ENCODE data around the gene SNAP91.
"Not testable (repeated sequence)": the region's sequence is repeated elsewhere in the genome, so short reads cannot be mapped to it uniquely, and the experiment has no call there.

SNAP91 gene

GRCh38 chr6:83708970-83709747, at the start of gene SNAP91:
Gene SNAP91, minus strand, starts transcription at chr6:83709101. Its CDS starts 1,174 bp downstream, at chr6:83707927.
- DNase-seq (ENCODE audit: low spot score), result no peak

GRCh38 chr6:83758533-83758932, 49.6 kb upstream of the SNAP91 start:
- DNase-seq (ENCODE audit: low spot score), result no peak

GRCh38 chr6:83757021-83757420, 48.1 kb upstream of the SNAP91 start:
- DNase-seq (ENCODE audit: low spot score), result no peak

GRCh38 chr6:83756565-83756964, 47.7 kb upstream of the SNAP91 start:
- no peak for DNase-seq (ENCODE audit: low spot score)

GRCh38 chr6:83752375-83752774, 43.5 kb upstream of the SNAP91 start:
- not testable (repeated sequence) for DNase-seq (ENCODE audit: low spot score)

- no peak for DNase-seq (ENCODE audit: low spot score)
Observed at GRCh38 chr6:83741089-83741488, 32.2 kb upstream of the SNAP91 start.

GRCh38 chr6:83735461-83735860, 26.6 kb upstream of the SNAP91 start:
- DNase-seq (ENCODE audit: low spot score), result no peak

GRCh38 chr6:83729871-83730270, 21.0 kb upstream of the SNAP91 start:
- DNase-seq (ENCODE audit: low spot score), result no peak

- no peak for DNase-seq (ENCODE audit: low spot score)
Observed at GRCh38 chr6:83722876-83723275, 14.0 kb upstream of the SNAP91 start.

- no peak for DNase-seq (ENCODE audit: low spot score)
Observed at GRCh38 chr6:83717809-83718208, 8.9 kb upstream of the SNAP91 start.

- DNase-seq (ENCODE audit: low spot score), result no peak
Observed at GRCh38 chr6:83711958-83712357, 3.1 kb upstream of the SNAP91 start.

GRCh38 chr6:83709748-83710050, 798 bp upstream of the SNAP91 start:
- no peak for DNase-seq (ENCODE audit: low spot score)

GRCh38 chr6:83708546-83708969, 343 bp downstream of the SNAP91 start:
- no peak for DNase-seq (ENCODE audit: low spot score)

GRCh38 chr6:83707829-83708545, 914 bp downstream of the SNAP91 start:
- no peak for DNase-seq (ENCODE audit: low spot score)

GRCh38 chr6:83702749-83703148, 6.2 kb downstream of the SNAP91 start:
- no peak for DNase-seq (ENCODE audit: low spot score)

GRCh38 chr6:83702077-83702476, 6.8 kb downstream of the SNAP91 start:
- DNase-seq (ENCODE audit: low spot score), result no peak

GRCh38 chr6:83696674-83697073, 12.2 kb downstream of the SNAP91 start:
- DNase-seq (ENCODE audit: low spot score), result no peak

- DNase-seq (ENCODE audit: low spot score), result no peak
Observed at GRCh38 chr6:83685481-83685880, 23.4 kb downstream of the SNAP91 start.

GRCh38 chr6:83677791-83678190, 31.1 kb downstream of the SNAP91 start:
- no peak for DNase-seq (ENCODE audit: low spot score)

GRCh38 chr6:83637953-83638352, 70.9 kb downstream of the SNAP91 start:
- no peak for DNase-seq (ENCODE audit: low spot score)

GRCh38 chr6:83636800-83637199, 72.1 kb downstream of the SNAP91 start:
- no peak for DNase-seq (ENCODE audit: low spot score)

- DNase-seq (ENCODE audit: low spot score), result no peak
Observed at GRCh38 chr6:83633609-83634008, 75.3 kb downstream of the SNAP91 start.

- DNase-seq (ENCODE audit: low spot score), result no peak
Observed at GRCh38 chr6:83633149-83633548, 75.8 kb downstream of the SNAP91 start.

- DNase-seq (ENCODE audit: low spot score), result not testable (repeated sequence)
Observed at GRCh38 chr6:83629908-83630307, 79.0 kb downstream of the SNAP91 start.
